GM15510 (cell line): Measurements from ENCODE around the gene CRIP3.

ENCODE experiments used
- POLR2A ChIP-seq: IDR thresholded peaks from 3 replicates; pipeline ENCODE4 v1.6.1; 2011; ENCODE audit warnings: borderline replicate concordance; ENCODE audit not compliant: insufficient read length; ENCODE audit errors: extremely low read depth

The CRIP3 gene

GRCh38 chr6:43273707-43274106 lies 34.9 kb downstream of the CRIP3 start:
- TF ChIP-seq POLR2A = no peak

- TF ChIP-seq POLR2A = no peak
These were observed 36.7 kb downstream of the CRIP3 start for GRCh38 chr6:43271944-43272343.

GRCh38 chr6:43271103-43271815 lies 37.4 kb downstream of the CRIP3 start:
- TF ChIP-seq POLR2A = no peak

DNA sequence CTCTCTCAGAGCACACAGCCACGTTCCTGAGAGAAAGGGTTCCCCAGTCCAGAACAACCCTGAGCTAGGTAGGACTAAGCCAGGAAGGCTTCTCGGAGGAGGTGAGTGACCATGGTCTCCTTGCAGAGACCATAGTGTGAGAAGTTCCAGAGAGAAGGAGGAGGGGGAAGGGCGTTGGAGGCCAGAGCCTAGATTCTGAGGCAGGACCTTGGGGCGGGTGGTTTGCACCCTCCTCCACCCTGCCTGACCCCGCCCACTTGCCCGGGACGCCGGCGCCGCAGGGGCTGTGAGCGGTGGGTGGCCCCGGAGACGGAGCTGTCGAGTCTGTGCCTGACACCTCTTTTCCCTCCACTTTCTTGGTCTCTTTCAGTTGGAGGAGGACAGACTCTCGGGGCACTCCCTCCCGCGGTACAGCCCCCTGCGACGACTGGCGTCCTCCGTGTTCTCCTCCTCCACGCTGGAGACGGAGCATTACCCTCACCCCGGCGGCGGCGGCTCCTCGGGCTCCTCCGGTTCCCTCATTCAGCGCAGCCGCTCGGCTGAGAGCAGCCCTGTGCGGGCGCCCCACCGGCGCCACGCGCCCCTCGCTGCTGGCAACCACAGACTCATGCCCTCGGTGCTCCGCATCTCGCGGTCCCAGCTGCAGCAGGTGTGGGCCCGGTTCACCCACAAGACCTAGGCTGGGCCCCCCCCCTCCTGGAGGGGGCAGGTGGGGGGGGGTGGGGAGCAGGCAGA lies 39.2 kb downstream of the CRIP3 start:
- TF ChIP-seq POLR2A = no peak

- no peak for TF ChIP-seq POLR2A
These were observed 39.8 kb downstream of the CRIP3 start for GRCh38 chr6:43268782-43269272.

- no peak for TF ChIP-seq POLR2A
These were observed 40.3 kb downstream of the CRIP3 start for GRCh38 chr6:43268355-43268700.

DNA sequence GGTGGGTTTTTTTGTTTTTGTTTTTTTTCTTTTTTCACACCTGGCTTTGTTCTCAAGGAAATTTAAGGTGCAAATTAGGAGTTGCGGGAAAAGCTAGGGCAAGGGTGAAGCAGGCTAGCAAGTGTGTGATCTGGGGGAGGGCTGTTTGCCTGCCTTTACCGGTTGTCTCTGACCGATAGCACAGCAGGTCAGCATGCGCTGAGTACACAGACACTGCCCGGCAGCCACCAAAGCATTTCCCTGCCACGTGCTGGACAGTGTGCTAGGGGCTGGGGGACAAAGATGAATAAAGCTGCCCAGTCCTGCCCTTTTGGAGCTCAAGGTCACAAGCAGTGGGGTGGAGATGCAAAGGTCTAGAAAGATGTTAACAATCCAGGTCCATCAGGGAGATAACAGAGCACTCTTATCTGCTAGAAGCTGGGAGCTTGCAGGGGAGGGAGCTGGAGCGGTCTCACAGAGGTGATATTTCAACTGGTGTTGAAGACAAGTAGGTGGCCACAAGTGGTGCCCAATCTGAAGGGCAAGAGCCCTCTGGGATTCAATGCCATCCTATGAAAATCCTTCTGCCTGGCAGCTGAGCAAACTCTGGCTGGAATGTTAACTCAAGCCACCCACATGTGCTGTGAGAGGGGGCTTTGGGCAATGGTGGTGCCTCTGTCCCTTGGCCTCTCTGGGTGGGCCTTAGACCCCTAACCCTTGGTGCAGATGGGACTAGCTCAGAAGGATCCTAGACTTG lies 40.8 kb downstream of the CRIP3 start:
- no peak for TF ChIP-seq POLR2A

DNA sequence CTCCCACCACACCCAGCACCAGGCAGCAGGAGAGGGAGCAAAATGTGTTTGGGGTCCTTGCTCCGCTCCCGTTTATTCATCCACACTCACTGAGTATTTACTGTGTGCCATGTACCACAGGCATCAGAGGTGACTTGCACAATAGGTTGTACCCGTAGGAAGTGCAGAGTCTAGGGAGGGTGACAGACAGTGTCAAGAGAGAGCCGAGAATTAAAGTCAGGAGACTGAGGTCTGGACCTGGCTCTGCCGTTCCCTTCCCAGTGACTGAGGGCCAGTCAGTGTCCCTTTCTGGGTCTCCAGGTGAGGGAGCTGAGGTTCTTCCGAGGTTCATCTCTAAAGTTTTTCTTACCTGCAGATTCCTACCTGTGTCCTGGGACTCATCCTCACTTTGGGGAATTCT lies 43.1 kb downstream of the CRIP3 start:
- no peak for TF ChIP-seq POLR2A

DNA sequence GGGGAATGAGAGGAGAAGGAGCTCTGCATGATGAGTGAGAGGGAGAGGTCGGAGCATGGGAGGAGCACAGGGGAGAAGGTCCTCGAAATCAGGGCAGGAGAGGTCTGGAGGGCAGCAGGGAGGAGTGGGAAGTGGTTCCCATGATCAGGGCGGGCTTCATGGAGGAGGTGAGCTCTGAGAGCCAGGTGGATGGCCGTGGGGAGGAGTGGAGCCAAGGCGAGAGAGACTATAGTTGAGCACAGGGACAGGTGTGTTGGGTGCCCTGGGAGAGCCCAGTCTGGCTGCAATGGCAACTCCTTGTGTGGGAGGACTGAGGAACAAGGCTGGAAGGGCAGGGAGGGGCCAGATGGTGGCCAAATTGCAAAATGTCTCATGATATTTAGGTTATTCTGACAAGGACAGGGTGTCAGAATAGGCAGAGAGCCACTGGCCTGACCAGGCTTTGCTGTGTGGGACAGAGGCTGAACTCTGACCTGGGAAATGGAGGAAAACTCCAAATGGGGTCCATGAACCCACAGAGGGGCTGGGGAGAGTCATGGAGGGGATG lies 44.0 kb downstream of the CRIP3 start:
- TF ChIP-seq POLR2A = no peak

GRCh38 chr6:43263314-43264178 lies 45.1 kb downstream of the CRIP3 start:
- TF ChIP-seq POLR2A = no peak

DNA sequence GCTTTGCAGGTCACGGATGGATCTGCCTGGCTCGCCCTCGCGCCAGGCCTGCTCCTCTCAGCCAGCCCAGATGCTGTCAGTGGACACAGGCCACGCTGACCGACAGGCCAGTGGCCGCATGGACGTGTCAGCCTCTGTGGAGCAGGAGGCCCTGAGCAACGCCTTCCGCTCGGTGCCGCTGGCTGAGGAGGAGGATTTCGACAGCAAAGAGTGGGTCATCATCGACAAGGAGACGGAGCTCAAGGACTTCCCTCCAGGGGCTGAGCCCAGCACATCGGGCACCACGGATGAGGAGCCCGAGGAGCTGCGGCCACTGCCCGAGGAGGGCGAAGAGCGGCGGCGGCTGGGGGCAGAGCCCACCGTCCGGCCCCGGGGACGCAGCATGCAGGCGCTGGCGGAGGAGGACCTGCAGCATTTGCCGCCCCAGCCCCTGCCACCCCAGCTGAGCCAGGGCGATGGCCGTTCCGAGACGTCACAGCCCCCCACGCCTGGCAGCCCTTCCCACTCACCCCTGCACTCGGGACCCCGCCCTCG lies 45.8 kb downstream of the CRIP3 start:
- TF ChIP-seq POLR2A = no peak

DNA sequence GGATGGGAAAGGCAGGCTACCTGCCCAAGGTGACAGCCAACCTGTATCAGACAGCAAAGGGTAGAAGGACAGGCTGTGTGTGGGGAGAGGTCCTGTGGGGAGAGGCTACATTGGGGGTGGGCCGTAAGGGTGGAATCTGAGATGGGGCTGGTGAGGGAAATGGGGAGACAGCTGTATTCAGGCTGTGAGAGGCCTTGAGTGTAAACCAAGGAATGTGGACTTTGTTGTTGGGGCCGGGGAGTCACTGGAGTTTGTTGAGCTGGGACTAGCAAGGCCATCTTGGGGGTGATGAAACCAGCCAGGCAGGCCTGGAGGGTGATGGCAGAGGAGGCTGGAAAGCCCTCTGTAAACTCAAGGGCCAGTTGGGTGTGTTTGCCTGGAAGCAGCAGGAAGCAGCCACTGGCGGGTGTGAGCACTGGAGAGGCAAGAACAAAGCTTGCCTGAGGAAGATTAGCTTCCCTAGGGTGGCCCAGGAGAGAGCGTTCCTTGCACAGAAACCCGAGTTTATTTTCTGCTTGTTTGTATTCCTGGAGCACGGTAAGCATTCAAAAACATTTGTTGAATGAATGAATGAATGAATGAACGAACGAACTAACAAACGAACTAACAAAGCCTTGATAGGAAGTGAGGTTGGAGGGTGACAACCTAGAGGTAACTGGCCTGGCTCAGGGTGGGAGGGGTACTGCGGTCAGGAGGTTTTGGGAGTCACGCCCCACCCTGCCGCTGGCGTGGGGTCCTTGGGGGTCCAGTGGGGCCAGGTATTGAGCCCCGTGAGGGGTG lies 46.4 kb downstream of the CRIP3 start:
- no peak for TF ChIP-seq POLR2A

DNA sequence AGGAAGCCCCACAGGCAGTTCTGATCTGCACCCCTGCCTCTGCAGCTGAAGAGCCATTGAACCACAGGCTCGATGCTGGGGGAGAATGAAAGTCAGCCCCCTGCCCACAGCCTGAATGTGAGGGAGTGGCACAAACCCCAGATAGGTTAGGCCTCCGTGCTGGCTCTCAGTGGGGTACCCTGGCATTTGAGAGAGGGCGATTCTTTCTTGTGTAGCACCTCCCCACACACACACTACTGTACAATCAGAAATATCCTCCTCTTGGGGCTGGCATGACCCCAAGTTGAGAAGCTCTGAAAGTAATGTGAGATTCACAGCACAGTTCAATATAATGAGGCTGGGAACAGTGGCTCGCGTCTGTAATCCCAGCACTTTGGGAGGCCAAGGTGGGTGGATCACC lies 47.4 kb downstream of the CRIP3 start:
- TF ChIP-seq POLR2A = no peak
